ENCODE data around the gene RBM5.

Gene RBM5

DNA sequence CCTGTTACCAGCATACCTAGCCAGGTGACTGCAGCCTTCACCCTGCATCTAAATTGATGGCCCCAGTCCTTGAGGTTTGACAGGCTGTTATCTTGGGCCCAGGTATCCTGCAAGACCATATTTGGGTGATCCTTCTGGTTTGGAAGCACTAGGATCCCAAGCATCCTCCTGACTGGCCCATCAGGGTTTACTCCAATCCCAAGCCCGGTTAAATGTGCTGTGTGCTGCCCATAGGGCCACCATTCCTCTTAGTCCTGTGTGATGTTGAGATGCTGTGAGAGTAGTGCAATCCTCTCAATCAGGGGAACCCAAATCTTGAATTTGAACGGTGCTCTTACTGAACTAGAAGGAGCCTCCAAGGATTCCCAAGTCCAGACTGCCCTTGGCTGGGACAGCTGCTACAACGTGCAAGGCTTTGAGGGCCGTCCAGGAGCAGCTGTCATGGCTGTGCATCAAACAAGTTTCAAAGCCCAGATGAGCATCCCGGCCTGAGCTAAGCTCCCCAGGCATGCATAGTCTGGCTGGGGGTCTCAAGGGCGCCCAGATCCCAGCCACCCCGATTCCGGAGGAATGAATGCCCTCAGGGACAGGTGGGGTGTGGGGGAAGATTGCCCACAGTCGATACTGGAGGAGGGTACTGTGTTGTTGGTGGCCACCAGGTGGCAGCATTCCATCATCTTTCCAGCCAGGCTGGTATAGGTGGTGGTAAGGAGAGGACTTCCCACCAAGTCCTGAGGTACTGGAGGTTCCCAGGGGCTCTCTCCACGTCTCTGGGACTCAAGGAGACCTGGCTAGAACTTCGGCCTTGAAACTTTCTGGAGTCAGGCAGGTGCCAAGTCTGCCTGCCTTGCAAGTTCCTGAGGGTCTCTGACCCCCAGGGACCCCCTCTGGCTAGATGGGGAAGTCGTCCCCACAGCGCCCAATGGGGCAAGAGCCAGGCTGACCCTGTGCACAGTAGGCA, 32.6 kb downstream of the RBM5 start:
- DNase-seq (ENCODE audit: low read depth), result peak; percentile 72

DNA sequence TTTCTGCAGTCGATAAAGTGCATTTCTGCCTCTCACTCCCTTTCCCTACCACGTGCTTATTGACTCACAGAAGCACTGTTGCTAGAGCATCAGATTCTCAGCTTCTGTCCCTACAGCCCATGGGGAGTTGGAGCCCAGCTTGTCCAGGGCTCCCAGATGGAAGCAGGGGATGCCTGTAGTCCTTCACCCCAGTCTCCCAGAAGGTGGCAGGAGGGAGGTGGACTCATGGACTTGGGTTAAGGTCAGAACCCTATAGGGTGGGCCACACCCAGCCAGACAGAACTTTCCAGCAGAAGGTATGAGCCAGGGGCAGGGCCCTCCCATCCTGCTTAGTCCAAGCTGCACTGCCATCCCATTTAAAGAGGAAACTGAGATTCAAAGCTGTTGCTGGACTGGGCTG, 33.4 kb downstream of the RBM5 start:
- no peak for DNase-seq (ENCODE audit: low read depth)

DNA sequence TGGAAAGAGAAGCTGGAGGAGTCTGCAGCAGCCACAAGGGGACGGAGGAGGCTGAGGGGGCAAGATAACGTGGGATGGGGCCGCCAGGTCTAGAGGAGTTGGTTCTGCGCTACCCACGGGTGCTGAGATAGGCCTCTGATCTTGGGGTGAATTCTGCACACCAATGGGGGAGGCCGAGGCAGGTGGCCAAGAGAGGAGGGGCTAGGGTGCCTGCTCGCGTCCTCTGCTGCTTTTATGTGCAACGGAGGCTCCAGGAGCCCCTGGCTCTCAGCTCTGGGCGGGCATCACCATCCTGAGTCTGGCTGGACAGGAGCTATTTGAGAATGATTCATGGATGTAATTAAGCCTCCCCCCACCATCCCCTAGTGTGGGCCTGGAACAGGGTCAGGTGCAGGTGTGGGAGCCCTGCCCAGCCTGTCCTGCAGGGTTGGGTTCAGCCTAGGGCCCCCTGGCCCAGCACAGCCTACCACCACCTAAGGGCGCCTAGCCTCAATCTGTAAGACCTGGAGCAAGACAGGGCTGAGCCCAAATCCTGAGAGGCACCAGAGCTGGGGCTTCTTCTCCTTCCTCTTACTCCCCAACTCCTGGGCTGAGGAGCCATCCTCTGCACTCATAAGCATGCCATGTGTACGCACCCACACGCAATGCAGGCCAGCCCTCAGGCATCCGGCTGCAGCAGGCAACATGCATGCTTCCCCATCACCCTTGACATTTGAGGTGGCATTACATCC, 34.1 kb downstream of the RBM5 start:
- DNase-seq (ENCODE audit: low read depth), result no peak

DNA sequence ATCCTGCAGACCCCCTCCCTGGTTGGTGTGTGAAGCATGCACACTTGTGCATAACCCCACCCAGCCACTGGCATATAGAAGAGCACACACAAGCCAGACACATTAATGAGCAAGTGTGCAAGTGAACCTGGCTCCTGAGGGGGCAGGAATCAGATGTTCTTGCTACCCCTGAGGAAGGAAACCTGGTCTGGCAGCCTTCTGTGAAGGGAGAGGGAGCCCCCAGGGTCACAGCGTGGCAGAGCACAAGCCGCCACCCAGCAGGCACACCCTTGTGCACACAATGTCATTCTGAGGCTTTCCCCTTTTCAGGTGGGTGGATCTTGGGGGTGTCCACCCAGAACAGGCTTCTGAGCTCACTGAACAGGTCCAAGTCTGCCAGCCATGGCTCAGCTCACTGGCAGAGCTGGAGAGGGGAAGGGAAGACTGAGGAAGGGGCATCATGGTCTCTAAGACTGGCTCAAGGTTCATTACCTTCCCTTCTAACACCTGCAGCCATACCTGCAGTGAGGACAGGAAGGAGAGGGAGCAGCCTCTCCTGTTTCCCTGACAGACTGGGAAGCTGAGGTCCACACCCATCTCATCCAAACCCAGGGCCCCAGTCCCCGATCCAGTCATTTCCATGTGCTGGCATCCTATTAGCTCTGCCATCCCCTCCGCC, 34.8 kb downstream of the RBM5 start:
- DNase-seq (ENCODE audit: low read depth), result no peak

DNA sequence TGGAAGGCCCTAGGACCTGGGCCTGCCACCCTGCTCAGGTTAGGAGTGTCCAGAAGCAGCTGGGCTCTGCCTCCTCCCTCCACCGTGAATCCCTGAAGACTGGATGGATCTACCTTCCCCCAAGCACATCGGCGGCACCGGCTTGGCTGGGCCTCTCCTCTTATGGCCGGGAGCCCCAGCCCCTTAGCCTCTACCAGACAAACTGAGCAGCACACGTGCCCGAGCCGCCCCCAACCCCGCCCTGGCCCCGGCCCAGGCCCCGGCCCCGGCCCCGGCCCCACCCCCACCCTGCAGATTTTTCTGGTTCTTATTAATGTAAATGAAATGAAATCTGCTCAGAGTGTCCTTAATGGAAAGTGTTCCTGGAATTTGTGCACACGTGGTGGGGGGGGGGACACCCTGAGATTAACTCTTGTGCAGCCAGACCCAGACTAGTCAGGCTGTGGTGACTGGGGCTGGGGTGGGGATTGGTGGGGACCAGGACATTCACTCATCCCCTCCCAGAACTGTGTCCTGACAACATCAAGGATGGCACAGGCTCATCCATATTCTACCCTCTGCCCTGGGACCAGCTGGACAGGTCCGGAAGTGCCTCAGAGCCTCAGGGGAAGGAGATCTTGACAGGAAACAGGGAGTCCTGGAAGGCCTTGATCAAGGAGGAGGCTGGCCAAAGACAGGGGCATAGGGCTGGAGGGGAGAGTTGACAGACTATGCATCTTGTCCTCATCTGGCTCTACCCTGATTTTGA, 35.5 kb downstream of the RBM5 start:
- DNase-seq (ENCODE audit: low read depth), result no peak

DNA sequence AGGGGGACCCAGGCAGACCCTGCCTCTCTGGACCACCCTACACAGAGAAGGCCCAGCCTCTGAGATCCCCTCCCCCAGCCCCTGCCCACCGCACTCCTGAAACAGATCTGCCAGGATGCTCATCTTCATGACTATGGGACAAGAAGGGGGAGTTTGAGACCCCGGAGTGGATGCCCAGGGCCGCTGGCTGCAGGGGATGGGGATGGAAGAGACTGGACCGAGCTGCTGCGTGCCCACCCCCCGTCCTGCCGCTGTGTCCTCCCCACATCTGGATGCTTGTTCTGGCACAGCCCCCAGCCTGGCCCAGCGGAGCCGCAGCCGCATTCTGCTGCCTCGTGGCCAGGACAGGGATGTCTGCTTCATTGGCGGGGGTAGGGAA, 36.1 kb downstream of the RBM5 start:
- DNase-seq (ENCODE audit: low read depth), result no peak

DNA sequence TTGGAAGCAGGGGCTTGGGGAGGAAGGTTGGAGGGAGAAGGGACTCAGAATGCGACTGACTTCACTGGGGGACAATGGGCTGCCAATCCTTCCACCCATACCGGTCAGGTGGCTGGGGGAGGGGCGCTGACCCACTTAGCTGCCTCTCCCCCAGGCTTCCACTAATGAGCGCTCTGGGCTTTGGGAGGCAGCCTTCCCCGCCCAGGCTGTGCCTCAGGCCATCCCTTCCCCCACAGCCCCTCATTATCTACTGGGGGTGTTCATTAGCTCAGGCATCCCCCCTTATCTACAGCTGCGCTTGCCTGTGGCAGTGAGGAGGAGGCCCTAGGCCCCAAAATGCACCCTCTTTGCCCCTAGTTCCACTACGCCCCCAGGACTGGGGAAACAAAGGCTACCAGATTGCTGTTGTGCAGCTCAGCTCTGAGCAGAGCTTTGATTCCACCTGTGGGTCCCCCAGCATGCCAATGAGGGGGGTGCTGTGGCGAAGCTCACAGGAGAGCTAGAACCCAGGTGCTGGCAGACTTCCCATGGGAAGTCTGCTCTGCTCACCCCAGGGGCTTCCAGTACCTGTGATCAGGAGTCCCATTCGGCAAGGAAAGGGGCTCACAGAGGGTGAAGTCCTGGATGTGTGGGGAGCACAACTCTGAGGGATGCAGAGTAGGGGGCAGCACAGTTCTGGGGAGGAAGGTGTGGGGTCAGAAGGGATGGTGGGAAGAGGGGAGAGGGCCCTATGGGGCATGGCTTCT, 37.0 kb downstream of the RBM5 start:
- no peak for DNase-seq (ENCODE audit: low read depth)

DNA sequence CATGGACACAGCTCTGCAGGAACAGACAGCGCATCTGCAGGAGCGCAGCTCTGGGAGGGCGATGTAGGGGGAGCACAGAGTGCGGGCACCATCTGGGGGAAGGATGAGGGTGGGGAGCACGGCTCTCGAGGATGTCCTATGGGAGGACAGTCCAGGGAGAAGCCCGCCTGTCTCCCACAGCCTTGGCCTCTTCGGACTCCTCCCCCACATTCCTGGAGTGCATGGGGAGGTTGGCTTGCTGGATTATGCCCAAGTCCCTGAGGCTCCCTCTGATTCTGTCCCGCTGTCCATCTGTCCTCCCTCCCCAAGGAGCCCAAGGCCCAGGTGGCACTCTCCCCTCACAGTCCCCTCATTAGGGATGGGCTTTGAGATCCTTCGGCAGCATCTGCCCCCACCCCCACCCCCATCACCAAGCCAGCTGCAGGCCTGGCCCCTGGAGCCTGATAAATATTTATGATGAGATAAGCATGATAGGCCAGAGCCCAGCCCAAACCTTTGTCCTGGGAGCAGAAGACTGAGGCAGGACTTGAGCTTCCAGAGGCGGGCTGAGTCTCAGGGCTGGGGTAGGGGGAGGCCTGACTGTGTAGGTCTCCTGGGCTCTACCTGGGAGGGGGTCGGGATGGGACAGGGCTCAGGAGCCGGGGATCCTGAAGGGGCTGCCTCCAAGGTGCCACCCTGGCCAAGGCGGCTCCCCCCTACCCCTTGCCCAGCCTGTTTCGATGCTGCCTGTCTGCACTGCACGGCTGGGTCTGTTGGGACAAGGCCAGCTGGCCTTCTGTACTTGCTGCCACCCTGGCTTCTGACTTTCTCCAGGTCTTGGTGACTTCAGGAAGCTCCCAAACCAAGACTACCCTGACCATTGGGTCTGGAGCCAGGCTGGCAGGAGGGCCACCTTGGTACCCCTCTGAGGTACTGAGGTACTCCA, 37.8 kb downstream of the RBM5 start:
- DNase-seq (ENCODE audit: low read depth), result peak; percentile 56

DNA sequence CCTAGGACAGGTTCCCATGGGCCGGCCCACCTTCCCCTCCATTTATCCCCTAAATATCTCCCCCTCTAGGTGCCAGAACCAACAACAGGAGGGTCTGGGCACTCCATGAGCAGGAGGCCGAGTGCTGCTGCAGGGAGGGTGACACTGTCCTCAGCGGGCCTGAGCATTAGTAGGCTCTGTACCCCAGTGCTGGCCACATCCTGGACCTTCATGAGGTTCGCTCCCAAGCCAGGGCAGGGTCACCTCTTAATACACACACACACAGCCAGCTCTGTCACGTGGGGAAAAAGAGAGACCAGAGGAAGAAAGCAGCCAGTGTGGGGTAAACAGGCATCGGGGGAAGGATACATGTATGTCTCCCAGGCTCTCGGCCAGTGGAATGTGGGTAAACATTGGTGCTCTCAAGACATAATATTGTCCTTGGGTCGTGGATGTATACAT, 38.6 kb downstream of the RBM5 start:
- DNase-seq (ENCODE audit: low read depth), result no peak

DNA sequence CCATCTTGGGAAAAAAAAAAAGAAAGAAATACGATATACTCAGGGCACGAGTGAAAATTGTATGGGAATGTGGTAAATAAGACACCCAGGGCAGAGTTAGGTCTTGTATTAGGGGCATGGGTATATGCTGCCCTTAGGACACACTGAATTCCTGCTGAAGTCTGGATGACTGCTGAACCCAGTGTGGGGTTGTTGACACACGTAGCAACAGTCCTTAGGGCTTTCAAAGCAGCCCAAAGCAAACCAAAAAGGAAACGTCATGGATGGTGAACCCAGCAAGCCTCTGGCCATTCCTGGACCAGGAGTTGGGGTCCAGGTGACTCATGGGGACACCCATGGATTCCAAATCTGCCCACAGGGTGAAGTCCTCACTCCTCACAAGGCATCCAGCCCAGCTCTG, 39.3 kb downstream of the RBM5 start:
- DNase-seq (ENCODE audit: low read depth), result peak; percentile 34

DNA sequence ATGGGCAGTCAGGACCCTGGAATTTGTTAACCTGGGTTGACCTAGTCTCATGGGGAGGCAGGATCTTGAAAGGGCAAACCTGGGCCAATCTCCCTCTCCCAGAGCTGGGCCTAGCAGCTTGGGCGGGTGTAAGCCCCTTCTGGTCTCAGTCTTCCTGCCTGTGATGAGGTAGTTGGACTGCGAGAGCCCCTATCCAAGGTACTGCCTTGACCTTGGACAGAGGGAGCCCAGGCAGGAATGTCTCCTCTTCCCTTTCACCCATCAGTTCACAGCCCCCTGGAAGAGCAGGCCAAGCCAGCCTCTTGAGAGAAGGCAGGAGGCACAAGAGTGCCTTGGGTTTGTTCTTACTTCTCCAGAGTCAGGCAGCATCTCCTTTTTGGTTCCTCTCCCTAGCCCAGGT, 41.7 kb downstream of the RBM5 start:
- no peak for DNase-seq (ENCODE audit: low read depth)

DNA sequence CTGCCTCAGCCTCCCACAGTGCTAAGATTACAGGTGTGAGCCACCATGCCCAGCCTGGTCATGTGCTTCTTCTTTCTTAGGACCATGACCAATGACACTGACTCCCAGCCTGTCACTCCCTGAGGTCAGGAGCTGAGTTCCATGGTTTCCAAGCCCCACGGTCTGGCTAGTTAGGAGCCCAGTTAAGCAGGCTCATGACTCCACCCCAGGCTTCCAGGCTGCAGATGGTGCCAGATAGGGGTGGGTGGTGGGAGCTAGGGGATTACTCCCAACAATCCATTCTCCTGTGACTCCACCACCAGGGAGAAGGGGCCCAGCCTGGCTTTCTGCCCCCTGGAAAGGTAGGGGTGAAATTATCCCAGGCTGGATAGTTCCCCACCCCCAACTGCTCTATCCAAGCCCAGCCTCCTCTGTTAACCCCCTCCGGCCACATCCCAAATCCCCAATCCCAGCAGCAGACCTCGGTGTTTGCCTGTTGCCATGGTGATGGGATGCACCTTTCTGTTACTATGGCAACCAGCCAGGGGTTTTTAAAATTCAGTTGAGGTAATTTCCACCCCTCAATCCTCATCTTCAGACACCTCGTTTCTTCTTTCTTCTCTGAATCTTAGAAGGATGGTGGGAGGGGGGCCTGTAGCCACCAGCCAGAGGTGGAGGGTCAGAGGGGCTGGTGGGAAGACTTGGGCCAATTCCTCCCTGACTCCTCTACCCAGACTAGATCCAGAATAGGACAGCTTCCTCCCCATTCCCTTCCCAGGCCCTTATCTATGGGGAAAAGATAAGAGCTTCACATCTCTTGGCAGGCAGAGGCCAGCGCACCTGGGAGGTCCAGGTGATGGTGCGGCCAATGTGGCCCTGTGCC, 43.9 kb downstream of the RBM5 start:
- no peak for DNase-seq (ENCODE audit: low read depth)

DNA sequence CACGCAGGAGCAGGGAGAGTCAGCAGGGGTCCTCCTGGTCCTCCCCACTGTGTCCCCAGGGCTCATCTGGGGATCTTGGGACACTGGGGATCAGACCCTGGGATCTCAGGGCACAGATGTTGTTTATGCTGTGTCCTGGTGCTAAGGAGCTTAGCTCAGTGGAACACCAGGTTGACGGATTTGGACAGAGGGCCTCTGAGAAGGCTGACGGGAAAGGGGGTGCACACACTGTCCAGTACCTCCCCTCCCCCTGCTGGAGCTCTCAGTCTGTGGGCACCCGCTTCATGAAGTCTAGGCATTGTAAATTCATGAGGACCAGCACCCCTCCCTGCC, 44.5 kb downstream of the RBM5 start:
- no peak for DNase-seq (ENCODE audit: low read depth)

DNA sequence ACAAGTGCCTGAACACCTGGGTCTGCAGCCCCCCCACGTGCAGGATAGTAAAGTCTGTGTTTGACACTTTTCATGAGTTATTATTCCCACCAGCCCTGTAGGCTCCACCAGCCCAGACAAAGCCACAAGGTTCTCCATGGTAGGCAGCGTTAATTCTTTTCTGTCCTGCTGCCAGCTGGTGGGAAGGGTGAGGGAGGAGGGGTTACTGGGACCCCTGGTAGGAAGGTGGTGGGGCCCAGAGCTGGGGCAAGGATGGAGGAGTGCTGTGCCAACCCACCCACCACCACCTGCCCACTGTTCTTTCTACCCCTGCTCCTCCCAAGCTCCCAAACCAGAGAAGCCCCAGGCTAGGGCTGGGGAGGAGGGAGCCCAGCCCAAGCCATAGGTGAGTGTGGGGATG, 45.6 kb downstream of the RBM5 start:
- no peak for DNase-seq (ENCODE audit: low read depth)

DNA sequence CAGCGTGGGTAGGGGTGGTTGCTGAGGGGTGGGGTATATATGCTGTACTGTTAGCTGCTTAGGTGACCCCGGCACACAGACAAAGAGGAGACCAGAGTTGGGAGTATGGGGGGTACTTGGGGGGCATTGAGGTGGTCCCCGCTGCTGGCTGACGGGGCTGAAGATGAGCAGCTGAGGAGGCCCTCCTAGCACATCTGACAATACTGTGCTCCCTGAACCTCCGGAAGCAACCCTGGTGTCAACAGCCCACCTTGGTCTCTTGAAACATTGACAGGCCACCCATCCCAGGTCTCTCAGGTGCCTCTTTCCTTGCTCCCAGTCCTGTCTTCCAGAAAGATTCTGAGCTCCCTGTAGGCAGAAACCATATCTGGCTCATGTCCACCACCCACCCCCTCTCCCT, 47.2 kb downstream of the RBM5 start:
- DNase-seq (ENCODE audit: low read depth), result no peak

DNA sequence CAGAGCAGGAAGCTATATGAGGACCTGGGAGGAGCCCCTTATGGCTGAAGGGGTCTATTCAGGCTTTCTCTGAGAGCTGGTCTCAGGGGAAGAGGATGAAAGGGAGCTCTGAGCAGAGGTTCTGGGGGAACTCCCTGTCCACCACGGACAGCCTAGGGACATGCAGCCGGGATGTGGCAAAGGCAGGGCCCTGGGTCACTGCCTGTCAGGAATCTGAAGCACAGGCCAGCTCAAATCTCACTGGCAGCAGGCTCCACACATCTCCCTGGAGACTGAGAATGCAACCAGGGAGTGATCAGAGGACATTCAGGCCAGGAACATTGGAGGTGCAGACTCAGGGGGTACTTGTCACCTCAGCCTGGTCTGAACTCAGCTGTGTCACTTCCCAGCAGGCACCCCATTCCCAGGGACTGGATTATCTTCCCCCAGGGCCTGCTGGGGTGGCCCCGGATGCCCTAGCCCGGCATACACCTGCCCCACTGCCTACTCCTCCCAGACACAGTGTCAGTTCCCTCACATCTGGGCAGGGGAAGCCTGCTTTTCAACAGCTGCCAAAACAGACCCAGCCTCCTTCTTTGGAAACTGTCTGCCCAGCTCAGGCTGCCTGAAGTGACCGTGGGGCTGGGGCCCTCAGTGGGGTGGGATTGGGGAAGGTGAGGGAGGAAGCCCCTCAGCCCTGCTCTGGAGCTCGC, 48.1 kb downstream of the RBM5 start:
- DNase-seq (ENCODE audit: low read depth), result peak; percentile 61

DNA sequence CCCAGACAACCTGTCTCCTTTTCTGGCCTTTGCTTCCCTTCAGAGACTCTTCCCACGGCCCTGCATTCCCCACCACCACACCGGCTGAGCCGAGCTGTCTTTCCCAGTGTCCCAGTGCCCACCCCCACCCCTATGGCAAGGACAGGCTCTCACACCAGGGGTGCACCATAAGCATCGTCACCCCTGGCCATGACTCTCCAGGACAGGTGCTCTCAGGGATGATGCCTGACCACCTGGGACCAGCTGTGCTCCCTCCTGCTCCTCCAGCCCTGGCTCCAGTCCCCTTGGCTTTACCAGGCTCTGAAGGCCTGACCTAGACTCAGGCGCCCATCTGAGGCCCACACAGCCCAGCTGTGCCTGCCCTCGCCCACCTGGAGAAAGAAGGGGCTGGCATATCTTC, 48.8 kb downstream of the RBM5 start:
- DNase-seq (ENCODE audit: low read depth), result no peak

DNA sequence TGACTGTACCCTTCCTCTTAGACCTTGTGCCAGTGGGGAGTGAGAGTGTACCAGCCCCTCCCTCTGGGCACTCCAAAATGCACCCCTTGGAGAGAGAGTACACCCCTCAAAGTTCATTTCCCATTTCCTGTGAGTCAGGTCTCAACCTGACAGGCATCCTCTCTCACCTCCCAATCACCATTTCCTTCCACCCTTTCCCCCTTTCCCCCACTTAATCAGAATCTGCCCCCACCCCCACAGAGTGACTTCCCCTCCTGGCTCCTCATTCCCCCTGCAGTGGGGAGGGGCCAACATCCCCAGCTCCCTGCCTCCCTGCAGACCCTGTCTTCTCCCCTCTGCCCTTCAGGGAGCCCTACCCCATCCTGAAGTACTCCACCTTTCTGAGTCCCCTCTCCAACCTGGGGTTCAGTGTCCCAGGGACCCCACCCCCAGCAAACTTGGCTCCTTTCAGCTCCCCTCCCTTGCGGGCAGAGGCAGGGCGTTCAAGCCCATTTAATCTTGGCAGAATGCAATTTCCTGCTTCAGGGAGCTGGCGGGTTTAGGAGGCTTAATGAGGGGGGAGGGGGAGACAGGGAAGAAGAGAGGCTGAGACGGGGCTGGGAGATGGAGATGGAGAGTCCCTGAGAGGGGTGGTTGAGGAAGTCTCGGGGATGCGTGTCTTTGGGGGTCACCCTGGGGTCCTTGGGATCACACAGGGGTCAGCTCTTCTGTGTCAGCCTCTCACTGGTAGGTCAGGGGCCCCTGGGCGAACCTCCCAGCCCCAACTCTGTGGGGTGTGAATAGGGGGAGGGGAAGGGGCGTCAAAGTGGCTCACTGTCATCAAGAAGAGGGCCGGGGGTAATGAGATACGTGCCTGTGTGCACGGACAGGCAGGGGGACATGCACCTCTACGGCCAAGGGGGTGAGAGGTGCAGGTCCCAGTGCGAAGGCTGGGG, 49.8 kb downstream of the RBM5 start:
- no peak for DNase-seq (ENCODE audit: low read depth)
